HFF-Myc (cell line): ENCODE results near the gene ATP2B2.

Experiments used
- DNase-seq: peaks from one replicate; pipeline ENCODE4 v3.0.0-alpha.2; 2011; ENCODE audit warnings: low read depth; ENCODE audit errors: extremely low read depth
- H3K4me3 ChIP-seq: replicated peaks from 2 replicates; pipeline ENCODE4 v1.5.1; 2011; ENCODE audit warnings: low read depth, mild to moderate bottlenecking, control low read depth, low read length
- TF ChIP-seq, protein P1 (sequence below): IDR thresholded peaks from 2 replicates; pipeline ENCODE4 v1.5.1; 2012; ENCODE audit warnings: mild to moderate bottlenecking, low read depth, low read length, control low read depth; ENCODE audit errors: missing control alignments

ATP2B2 gene

DNA sequence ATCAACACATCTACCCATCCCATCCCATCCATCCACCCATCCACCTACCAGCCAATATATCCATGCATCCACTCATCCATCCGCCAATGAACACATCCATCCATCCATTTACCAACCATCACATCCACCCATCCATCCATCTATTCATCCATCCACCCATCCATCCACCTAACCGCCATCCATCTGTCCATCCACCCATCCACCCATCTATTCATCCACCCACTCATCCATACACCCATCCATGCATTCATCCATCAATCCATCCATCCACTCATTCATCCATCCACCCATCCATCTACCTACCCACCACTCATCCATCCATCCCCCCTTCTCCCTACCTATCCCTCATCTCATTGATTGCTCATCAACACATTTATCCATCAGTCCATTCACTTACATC, 136.9 kb downstream of the ATP2B2 start:
- no peak overlapping the region for H3K4me3 ChIP-seq
- TF ChIP-seq, protein P1, sequence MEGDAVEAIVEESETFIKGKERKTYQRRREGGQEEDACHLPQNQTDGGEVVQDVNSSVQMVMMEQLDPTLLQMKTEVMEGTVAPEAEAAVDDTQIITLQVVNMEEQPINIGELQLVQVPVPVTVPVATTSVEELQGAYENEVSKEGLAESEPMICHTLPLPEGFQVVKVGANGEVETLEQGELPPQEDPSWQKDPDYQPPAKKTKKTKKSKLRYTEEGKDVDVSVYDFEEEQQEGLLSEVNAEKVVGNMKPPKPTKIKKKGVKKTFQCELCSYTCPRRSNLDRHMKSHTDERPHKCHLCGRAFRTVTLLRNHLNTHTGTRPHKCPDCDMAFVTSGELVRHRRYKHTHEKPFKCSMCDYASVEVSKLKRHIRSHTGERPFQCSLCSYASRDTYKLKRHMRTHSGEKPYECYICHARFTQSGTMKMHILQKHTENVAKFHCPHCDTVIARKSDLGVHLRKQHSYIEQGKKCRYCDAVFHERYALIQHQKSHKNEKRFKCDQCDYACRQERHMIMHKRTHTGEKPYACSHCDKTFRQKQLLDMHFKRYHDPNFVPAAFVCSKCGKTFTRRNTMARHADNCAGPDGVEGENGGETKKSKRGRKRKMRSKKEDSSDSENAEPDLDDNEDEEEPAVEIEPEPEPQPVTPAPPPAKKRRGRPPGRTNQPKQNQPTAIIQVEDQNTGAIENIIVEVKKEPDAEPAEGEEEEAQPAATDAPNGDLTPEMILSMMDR, result no peak
- no peak for DNase-seq

DNA sequence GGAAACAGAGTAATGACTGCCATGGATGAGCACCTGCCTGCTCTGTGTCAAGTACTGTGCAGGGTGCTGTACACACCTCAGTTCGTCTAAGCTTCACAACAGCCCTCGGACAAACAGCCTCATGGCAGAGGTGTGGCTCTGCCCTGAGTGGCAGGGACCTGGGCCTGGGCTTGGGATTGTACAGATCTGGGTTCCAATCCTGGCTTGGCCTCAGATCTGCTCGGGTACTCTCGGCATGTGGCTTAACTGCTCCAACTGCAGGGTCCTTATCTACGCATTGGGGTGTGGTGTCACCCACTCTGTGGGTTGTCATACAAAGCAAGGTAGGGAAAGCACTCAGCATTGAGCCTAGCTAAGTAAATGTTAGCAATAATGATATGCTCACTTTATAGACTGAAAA, 137.9 kb downstream of the ATP2B2 start:
- no peak overlapping the region for H3K4me3 ChIP-seq
- TF ChIP-seq, protein P1, result no peak
- no peak for DNase-seq

DNA sequence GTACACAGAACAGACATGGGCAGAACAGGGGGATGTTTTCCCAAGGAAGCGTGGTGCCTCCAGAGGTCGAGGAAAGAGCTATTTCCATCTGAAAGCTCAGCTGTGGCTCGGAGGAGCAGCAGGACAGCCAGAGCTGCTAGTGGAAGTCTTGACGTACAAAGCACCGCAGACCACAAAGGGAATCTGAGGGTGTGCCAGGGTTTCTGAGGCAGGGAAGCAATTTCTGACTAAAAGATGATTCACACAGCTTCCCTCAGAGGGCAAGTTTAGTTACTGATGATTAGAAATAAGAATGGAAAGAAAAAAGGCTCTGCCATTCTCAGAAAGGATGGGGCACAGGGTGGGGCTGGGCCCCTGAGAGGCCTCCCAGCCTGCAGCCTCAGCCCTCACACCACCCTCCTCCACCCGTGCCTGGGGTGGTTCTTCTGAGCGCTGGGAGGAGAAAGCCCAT, 138.7 kb downstream of the ATP2B2 start:
- DNase-seq, result peak; percentile 86
- no peak overlapping the region for H3K4me3 ChIP-seq
- TF ChIP-seq, protein P1, result no peak

DNA sequence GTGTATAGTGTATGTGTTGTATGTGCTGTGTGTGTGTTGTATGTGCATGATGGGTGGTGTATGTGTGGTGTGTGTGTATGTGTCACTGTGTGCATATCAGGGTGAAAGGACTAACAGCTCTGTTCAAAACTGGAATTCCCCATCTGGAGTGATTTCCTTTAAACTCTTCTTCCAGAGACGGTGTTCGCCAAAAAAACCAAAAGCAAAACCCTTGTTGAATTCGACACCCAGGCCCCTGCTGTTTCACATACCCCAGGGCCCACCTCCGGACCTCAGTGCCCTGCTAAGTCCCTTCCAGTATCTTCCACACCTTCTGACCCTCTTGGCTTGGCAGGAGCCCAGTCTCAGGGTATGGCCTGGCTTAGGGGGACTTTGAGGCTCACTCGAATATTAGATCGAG, 139.6 kb downstream of the ATP2B2 start:
- no peak for DNase-seq
- TF ChIP-seq, protein P1, result no peak

DNA sequence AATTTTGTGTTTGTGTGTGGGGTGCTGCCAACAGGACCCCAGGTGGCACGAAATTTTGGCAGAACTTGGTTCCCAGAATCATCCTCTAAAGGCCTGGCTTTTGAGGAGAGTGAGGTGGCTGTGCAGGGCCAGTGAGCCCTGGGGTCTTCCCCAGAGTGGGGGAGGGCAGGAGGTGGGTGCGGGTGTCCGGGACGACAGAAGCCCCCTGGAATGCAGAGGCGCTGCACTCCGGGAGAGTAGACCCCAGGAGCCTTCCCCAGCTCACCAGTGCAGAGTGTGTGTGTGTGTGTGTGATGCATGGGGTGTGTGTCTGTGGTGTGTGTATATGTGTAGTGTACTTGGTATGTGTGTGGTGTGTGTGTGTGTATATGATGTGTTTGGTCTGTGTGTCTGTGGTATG, 140.1 kb downstream of the ATP2B2 start:
- no peak overlapping the region for H3K4me3 ChIP-seq
- TF ChIP-seq, protein P1, result no peak
- DNase-seq, result no peak

More for the DNA sequence above, 139.6 kb downstream of the ATP2B2 start:
- H3K4me3 ChIP-seq, result no peak overlapping the region

DNA sequence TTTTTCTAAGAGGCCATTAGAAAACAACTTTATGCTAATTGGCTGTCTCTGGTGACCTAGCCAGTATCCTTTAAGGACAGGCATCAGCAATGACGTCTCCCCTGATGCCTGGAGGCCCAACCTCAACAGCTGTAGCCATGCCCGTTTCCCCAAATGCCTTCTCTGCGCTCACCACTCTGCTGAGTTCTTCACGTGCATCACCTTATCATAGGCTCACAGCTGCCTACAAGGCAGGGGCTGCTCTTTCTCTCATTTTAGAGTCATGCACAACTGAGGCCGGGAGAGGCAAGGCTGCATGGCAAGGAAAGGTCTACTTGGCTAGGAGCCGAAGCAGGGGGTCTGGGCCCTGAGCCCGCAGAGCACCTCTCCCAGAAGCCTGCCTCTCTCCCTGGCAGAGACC, 140.6 kb downstream of the ATP2B2 start:
- TF ChIP-seq, protein P1, result no peak
- H3K4me3 ChIP-seq, result no peak overlapping the region
- DNase-seq, result no peak

DNA sequence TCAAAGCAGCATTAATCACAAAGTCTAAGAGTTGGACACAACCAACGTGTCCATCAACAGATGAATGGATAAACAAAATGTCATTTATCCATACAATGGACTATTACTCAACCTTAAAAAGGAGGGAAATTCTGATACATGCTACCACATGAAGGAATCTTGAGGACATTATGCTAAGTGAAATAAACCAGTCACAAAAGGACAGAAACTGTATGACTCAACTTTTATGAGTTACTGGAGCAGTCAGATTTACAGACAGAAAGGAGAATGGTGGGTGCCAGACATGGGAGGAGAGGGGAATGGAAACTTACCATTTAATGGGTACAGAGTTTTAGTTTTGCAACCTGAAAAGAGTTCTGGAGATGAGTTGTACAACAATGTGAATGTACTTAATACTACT, 141.5 kb downstream of the ATP2B2 start:
- no peak for DNase-seq
- no peak overlapping the region for H3K4me3 ChIP-seq
- TF ChIP-seq, protein P1, result no peak
